ENCODE results near the gene F7.
A peak's percentile ranks its signal among the peaks of the same experiment; 100 is the strongest.

Gene F7

GRCh38 chr13:113119822-113120189 lies 14.2 kb downstream of the F7 start:
- Histone ChIP-seq H3K4me3 (ENCODE audit: extremely low read depth, insufficient read depth, low read length, poor library complexity, severe bottlenecking) (no peak overlapping the region), H3K36me3 (ENCODE audit: control insufficient read depth, insufficient read depth, low read length) (no peaks in the 10 kb centered on the region), H3K9me3 (ENCODE audit: control insufficient read depth, low read length) (no peaks in the 10 kb centered on the region), H3K27ac (ENCODE audit: low read depth, low read length, severe bottlenecking) (no peak overlapping the region), H3K4me1 (ENCODE audit: control insufficient read depth, insufficient read depth, low read length, poor library complexity, severe bottlenecking) (peaks cover 15% of the 10 kb centered on the region)
- WGBS, 2 experiments (ENCODE audit: insufficient coverage in 2 of 2), result 84 to 92% methylated on average over 6 of the region's 7 CpGs

GRCh38 chr13:113120300-113121182 lies 14.9 kb downstream of the F7 start:
- no peaks in the 10 kb centered on the region for H3K36me3 ChIP-seq (ENCODE audit: control insufficient read depth, insufficient read depth, low read length)
- peaks cover 15% of the 10 kb centered on the region for H3K4me1 ChIP-seq (ENCODE audit: control insufficient read depth, insufficient read depth, low read length, poor library complexity, severe bottlenecking)
- no peak overlapping the region for H3K4me3 ChIP-seq (ENCODE audit: extremely low read depth, insufficient read depth, low read length, poor library complexity, severe bottlenecking)
- H3K9me3 ChIP-seq (ENCODE audit: control insufficient read depth, low read length), result no peaks in the 10 kb centered on the region
- no peak overlapping the region for H3K27ac ChIP-seq (ENCODE audit: low read depth, low read length, severe bottlenecking)
- WGBS, 2 experiments (ENCODE audit: insufficient coverage in 2 of 2), result 89 to 91% methylated on average over 15 to 16 of the region's 19 CpGs

GRCh38 chr13:113121183-113121927 lies 15.8 kb downstream of the F7 start:
- no peaks in the 10 kb centered on the region for H3K36me3 ChIP-seq (ENCODE audit: control insufficient read depth, insufficient read depth, low read length)
- peaks cover 15% of the 10 kb centered on the region for H3K4me1 ChIP-seq (ENCODE audit: control insufficient read depth, insufficient read depth, low read length, poor library complexity, severe bottlenecking)
- no peaks in the 10 kb centered on the region for H3K9me3 ChIP-seq (ENCODE audit: control insufficient read depth, low read length)
- 95 to 96% methylated on average over 21 to 23 of the region's 24 CpGs for WGBS, 2 experiments (ENCODE audit: insufficient coverage in 2 of 2)
- no peak overlapping the region for H3K4me3 ChIP-seq (ENCODE audit: extremely low read depth, insufficient read depth, low read length, poor library complexity, severe bottlenecking)
- H3K27ac ChIP-seq (ENCODE audit: low read depth, low read length, severe bottlenecking), result no peak overlapping the region

GRCh38 chr13:113121928-113122471 lies 16.4 kb downstream of the F7 start:
- 92 to 95% methylated on average over 14 to 15 of the region's 16 CpGs for WGBS, 2 experiments (ENCODE audit: insufficient coverage in 2 of 2)
- Histone ChIP-seq H3K4me1 (ENCODE audit: control insufficient read depth, insufficient read depth, low read length, poor library complexity, severe bottlenecking) (peaks cover 10% of the 10 kb centered on the region), H3K27ac (ENCODE audit: low read depth, low read length, severe bottlenecking) (no peak overlapping the region), H3K36me3 (ENCODE audit: control insufficient read depth, insufficient read depth, low read length) (no peaks in the 10 kb centered on the region), H3K9me3 (ENCODE audit: control insufficient read depth, low read length) (no peaks in the 10 kb centered on the region), H3K4me3 (ENCODE audit: extremely low read depth, insufficient read depth, low read length, poor library complexity, severe bottlenecking) (no peak overlapping the region)

GRCh38 chr13:113122550-113123225 lies 17.1 kb downstream of the F7 start, which contains the start of gene F10:
Gene F10 (plus strand): TSS chr13:113122799. CDS start chr13:113122856, 57 bp downstream.
- Histone ChIP-seq H3K4me1 (ENCODE audit: control insufficient read depth, insufficient read depth, low read length, poor library complexity, severe bottlenecking) (peaks cover 3% of the 10 kb centered on the region), H3K9me3 (ENCODE audit: control insufficient read depth, low read length) (no peaks in the 10 kb centered on the region), H3K36me3 (ENCODE audit: control insufficient read depth, insufficient read depth, low read length) (no peaks in the 10 kb centered on the region), H3K27ac (ENCODE audit: low read depth, low read length, severe bottlenecking) (peak within 1 kb of the TSS; percentile 25), H3K4me3 (ENCODE audit: extremely low read depth, insufficient read depth, low read length, poor library complexity, severe bottlenecking) (peak within 1 kb of the TSS; percentile 11)
- WGBS, 2 experiments (ENCODE audit: insufficient coverage in 2 of 2), result 45 to 46% methylated on average over 14 to 23 of the region's 23 CpGs

GRCh38 chr13:113123226-113124201 lies 17.9 kb downstream of the F7 start:
- 91 to 93% methylated on average over 23 to 28 of the region's 29 CpGs for WGBS, 2 experiments (ENCODE audit: insufficient coverage in 2 of 2)
- Histone ChIP-seq H3K9me3 (ENCODE audit: control insufficient read depth, low read length) (no peaks in the 10 kb centered on the region), H3K27ac (ENCODE audit: low read depth, low read length, severe bottlenecking) (no peak overlapping the region), H3K4me1 (ENCODE audit: control insufficient read depth, insufficient read depth, low read length, poor library complexity, severe bottlenecking) (peaks cover 2% of the 10 kb centered on the region), H3K4me3 (ENCODE audit: extremely low read depth, insufficient read depth, low read length, poor library complexity, severe bottlenecking) (peak overlapping the region; percentile 11), H3K36me3 (ENCODE audit: control insufficient read depth, insufficient read depth, low read length) (no peaks in the 10 kb centered on the region)

GRCh38 chr13:113124211-113124970 lies 18.8 kb downstream of the F7 start:
- H3K36me3 ChIP-seq (ENCODE audit: control insufficient read depth, insufficient read depth, low read length), result no peaks in the 10 kb centered on the region
- H3K9me3 ChIP-seq (ENCODE audit: control insufficient read depth, low read length), result no peaks in the 10 kb centered on the region
- WGBS, 2 experiments (ENCODE audit: insufficient coverage in 2 of 2), result 96% methylated on average over 14 to 19 of the region's 19 CpGs
- H3K27ac ChIP-seq (ENCODE audit: low read depth, low read length, severe bottlenecking), result no peak overlapping the region
- peaks cover 2% of the 10 kb centered on the region for H3K4me1 ChIP-seq (ENCODE audit: control insufficient read depth, insufficient read depth, low read length, poor library complexity, severe bottlenecking)
- no peak overlapping the region for H3K4me3 ChIP-seq (ENCODE audit: extremely low read depth, insufficient read depth, low read length, poor library complexity, severe bottlenecking)

- Histone ChIP-seq H3K4me3 (ENCODE audit: extremely low read depth, insufficient read depth, low read length, poor library complexity, severe bottlenecking) (no peak overlapping the region), H3K9me3 (ENCODE audit: control insufficient read depth, low read length) (no peaks in the 10 kb centered on the region), H3K27ac (ENCODE audit: low read depth, low read length, severe bottlenecking) (no peak overlapping the region), H3K4me1 (ENCODE audit: control insufficient read depth, insufficient read depth, low read length, poor library complexity, severe bottlenecking) (peaks cover 2% of the 10 kb centered on the region), H3K36me3 (ENCODE audit: control insufficient read depth, insufficient read depth, low read length) (no peaks in the 10 kb centered on the region)
- WGBS, 2 experiments (ENCODE audit: insufficient coverage in 2 of 2), result 90 to 96% methylated on average over 14 to 16 of the region's 19 CpGs
Measured at GRCh38 chr13:113125506-113126264, 20.1 kb downstream of the F7 start.
